ENCODE measurements around the gene ANKRD11. TPM values are rescaled to one million over a fixed set of nuclear protein-coding genes. Genes with fewer than 3 reads are reported as not detected.
"Not testable (repeated sequence)": the region's sequence is repeated elsewhere in the genome, so short reads cannot be mapped to it uniquely, and the experiment has no call there.

The ANKRD11 gene
- polyA plus RNA-seq, 1 donor (not counting 4 experiments of a cell fraction or from before 2014, with no cell fraction given) = 30.1 TPM

DNA sequence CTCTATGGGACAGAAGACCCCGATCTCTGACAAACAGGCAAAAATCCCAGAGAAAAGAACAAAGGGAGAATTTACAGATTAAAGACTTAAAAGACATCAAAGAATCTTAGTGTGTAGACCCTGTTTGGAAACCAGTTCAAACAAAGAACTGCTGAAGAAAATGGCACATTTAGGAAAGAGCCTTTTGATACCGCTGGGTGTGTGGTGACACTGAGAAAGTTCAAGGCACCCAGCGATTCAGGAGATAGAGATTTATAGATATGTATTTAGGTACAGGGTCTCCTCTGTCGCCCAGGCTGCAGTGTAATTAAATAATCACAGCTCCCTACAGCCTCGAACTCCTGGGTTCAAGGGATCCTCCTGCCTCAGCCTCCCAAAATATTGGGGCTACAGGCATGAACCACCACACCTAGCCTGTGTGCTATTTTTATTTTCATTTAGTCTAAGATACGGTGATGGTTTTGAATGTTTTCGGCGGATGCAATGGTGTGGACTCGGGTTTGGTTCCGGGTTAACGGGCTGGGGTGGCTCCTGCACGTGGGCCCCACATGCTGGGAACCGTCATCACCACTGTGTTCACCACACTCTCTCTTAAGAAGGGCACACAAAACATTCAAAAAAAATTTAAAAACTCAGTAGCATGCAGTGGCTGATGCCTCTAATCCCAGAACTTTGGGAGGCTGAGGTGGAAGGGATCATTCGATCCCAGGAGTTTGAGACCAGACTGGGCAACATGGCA, 158.8 kb downstream of the ANKRD11 start:
- Histone ChIP-seq H3K4me2 (ENCODE audit: control insufficient read depth, extremely low read depth, insufficient read depth, low read depth, low read length) (no peak overlapping the region), H2AFZ (ENCODE audit: control insufficient read depth, low read length) (no peak overlapping the region), H3K9me1 (ENCODE audit: control insufficient read depth, extremely low read depth, insufficient read depth, low read length) (peaks cover 12% of the 10 kb centered on the region), H3K27me3 (ENCODE audit: control insufficient read depth, extremely low read depth, insufficient read depth, low read length) (no peaks in the 10 kb centered on the region), H3K27ac (ENCODE audit: control insufficient read depth, insufficient read depth, low read length) (no peak overlapping the region), H3K79me2 (ENCODE audit: control insufficient read depth, insufficient read depth, low read length) (peaks cover 96% of the 10 kb centered on the region), H3K4me3 (ENCODE audit: control insufficient read depth in 2 of 3, extremely low read depth in 1 of 3, insufficient read depth in 2 of 3, low read depth in 1 of 3, low read length in 3 of 3) (no peak overlapping the region), H3K4me1 (ENCODE audit: control insufficient read depth, extremely low read depth, insufficient read depth, low read length) (peaks cover 31% of the 10 kb centered on the region), H3K9me3 (ENCODE audit: control insufficient read depth, low read depth, low read length) (no peaks in the 10 kb centered on the region), H4K20me1 (ENCODE audit: control insufficient read depth, extremely low read depth, insufficient read depth, low read length) (peaks cover 24% of the 10 kb centered on the region), H3K9ac (ENCODE audit: control insufficient read depth, extremely low read depth, insufficient read depth, low read length) (no peak overlapping the region), H3K36me3 (ENCODE audit: control insufficient read depth in 2 of 2, extremely low read depth in 1 of 2, insufficient read depth in 2 of 2, low read length in 2 of 2) (peaks cover 4 to 7% of the 10 kb centered on the region in 2 experiments)
- dilution Hi-C loops (cut with MboI; ENCODE audit: extremely low pct_ligation_motif_present, low sequenced_read_pairs) = no loop called here
- FAIRE-seq = no peak
- TF ChIP-seq EZH2 (IDR thresholded peaks at IDR 0.05; ENCODE audit: low read length) = no peak
- TF ChIP-seq, protein P1, sequence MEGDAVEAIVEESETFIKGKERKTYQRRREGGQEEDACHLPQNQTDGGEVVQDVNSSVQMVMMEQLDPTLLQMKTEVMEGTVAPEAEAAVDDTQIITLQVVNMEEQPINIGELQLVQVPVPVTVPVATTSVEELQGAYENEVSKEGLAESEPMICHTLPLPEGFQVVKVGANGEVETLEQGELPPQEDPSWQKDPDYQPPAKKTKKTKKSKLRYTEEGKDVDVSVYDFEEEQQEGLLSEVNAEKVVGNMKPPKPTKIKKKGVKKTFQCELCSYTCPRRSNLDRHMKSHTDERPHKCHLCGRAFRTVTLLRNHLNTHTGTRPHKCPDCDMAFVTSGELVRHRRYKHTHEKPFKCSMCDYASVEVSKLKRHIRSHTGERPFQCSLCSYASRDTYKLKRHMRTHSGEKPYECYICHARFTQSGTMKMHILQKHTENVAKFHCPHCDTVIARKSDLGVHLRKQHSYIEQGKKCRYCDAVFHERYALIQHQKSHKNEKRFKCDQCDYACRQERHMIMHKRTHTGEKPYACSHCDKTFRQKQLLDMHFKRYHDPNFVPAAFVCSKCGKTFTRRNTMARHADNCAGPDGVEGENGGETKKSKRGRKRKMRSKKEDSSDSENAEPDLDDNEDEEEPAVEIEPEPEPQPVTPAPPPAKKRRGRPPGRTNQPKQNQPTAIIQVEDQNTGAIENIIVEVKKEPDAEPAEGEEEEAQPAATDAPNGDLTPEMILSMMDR (optimal IDR thresholded peaks at IDR 0.05 in 1 of 3, IDR thresholded peaks at IDR 0.05 in 1 of 3, conservative IDR thresholded peaks at IDR 0.05 in 1 of 3; ENCODE audit: extremely low read depth in 1 of 3, insufficient read depth in 2 of 3, low read length in 3 of 3) = no peak
- DNase-seq (ENCODE audit: low read depth, low spot score) = no peak

DNA sequence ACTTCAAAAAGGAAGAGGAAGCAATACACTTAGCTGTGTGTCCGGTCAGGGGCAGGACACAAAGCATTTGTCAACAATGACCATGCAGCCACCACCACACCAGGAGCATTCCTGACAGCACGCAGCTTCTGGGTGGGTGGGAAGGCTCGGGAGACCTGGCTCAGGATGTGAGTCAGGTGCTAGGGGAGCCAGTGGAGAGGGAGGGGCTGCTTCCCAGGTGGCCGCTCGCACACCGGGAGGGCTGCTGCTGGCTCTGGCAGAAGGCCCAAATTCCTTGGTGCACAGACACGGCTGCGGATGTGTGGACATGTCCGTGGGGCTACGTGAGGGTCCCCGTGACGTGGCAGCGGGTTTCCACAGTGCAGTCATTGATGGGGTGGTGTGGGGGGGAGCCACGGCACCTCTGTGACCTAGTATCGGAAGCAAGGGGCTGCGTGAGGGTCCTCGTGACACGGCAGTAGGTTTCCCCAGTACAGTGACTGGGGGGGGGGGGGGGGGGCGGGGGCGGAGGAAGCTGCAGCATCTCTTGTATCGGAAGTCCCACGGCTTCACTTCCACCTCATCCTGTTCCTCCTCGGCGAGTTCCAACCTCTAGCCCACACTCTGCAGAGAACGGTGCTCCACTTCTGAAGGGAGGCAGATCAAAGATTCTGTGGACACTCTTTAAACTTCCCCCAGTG, 160.0 kb downstream of the ANKRD11 start:
- H2AFZ ChIP-seq (ENCODE audit: control insufficient read depth, low read length) = no peak overlapping the region
- peak overlapping the region; percentile 49 for H3K27ac ChIP-seq (ENCODE audit: control insufficient read depth, insufficient read depth, low read length)
- TF ChIP-seq EZH2 (IDR thresholded peaks at IDR 0.05; ENCODE audit: low read length) = no peak
- TF ChIP-seq, protein P1 (optimal IDR thresholded peaks at IDR 0.05 in 1 of 3, IDR thresholded peaks at IDR 0.05 in 1 of 3, conservative IDR thresholded peaks at IDR 0.05 in 1 of 3; ENCODE audit: extremely low read depth in 1 of 3, insufficient read depth in 2 of 3, low read length in 3 of 3) = no peak
- DNase-seq (ENCODE audit: low read depth, low spot score) (peak; percentile 61), FAIRE-seq (peak; percentile 62)
- peaks cover 95% of the 10 kb centered on the region for H3K79me2 ChIP-seq (ENCODE audit: control insufficient read depth, insufficient read depth, low read length)
- H3K9ac ChIP-seq (ENCODE audit: control insufficient read depth, extremely low read depth, insufficient read depth, low read length) = peak overlapping the region; percentile 22
- dilution Hi-C loops (cut with MboI; ENCODE audit: extremely low pct_ligation_motif_present, low sequenced_read_pairs) = no loop called here
- H3K4me3 ChIP-seq (ENCODE audit: control insufficient read depth in 2 of 3, extremely low read depth in 1 of 3, insufficient read depth in 2 of 3, low read depth in 1 of 3, low read length in 3 of 3) = peak overlapping the region in 1 of 3 experiments; percentile 46
- H3K36me3 ChIP-seq (ENCODE audit: control insufficient read depth in 2 of 2, extremely low read depth in 1 of 2, insufficient read depth in 2 of 2, low read length in 2 of 2) = peaks cover 4 to 7% of the 10 kb centered on the region in 2 experiments
- H3K4me2 ChIP-seq (ENCODE audit: control insufficient read depth, extremely low read depth, insufficient read depth, low read depth, low read length) = peak overlapping the region; percentile 62
- peaks cover 12% of the 10 kb centered on the region for H4K20me1 ChIP-seq (ENCODE audit: control insufficient read depth, extremely low read depth, insufficient read depth, low read length)
- H3K4me1 ChIP-seq (ENCODE audit: control insufficient read depth, extremely low read depth, insufficient read depth, low read length) = peaks cover 44% of the 10 kb centered on the region
- H3K9me3 ChIP-seq (ENCODE audit: control insufficient read depth, low read depth, low read length) = no peaks in the 10 kb centered on the region
- peaks cover 12% of the 10 kb centered on the region for H3K9me1 ChIP-seq (ENCODE audit: control insufficient read depth, extremely low read depth, insufficient read depth, low read length)
- H3K27me3 ChIP-seq (ENCODE audit: control insufficient read depth, extremely low read depth, insufficient read depth, low read length) = no peaks in the 10 kb centered on the region

DNA sequence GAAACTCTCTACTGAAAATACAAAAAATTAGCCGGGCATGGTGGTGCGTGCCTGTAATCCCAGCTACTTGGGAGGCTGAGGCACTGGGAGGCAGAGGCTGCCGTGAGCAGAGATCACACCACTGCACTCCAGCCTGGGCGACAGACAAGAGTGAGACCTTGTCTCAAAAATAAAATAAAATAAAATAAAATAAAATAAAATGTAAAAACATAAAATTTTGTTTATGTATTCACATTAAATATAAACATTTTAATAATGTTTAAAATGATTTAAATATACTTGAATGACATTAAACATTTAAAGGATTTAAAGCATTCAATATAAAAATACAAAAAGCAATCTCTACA, 160.6 kb downstream of the ANKRD11 start:
- H2AFZ ChIP-seq (ENCODE audit: control insufficient read depth, low read length); dilution Hi-C loops (cut with MboI; ENCODE audit: extremely low pct_ligation_motif_present, low sequenced_read_pairs); H3K36me3 ChIP-seq (ENCODE audit: control insufficient read depth in 2 of 2, extremely low read depth in 1 of 2, insufficient read depth in 2 of 2, low read length in 2 of 2); H3K4me3 ChIP-seq (ENCODE audit: control insufficient read depth in 2 of 3, extremely low read depth in 1 of 3, insufficient read depth in 2 of 3, low read depth in 1 of 3, low read length in 3 of 3); DNase-seq (ENCODE audit: low read depth, low spot score); H3K9me3 ChIP-seq (ENCODE audit: control insufficient read depth, low read depth, low read length); H3K27me3 ChIP-seq (ENCODE audit: control insufficient read depth, extremely low read depth, insufficient read depth, low read length); FAIRE-seq: not testable (repeated sequence)
- H3K9me1 ChIP-seq (ENCODE audit: control insufficient read depth, extremely low read depth, insufficient read depth, low read length) = peaks cover 12% of the 10 kb centered on the region
- H3K27ac ChIP-seq (ENCODE audit: control insufficient read depth, insufficient read depth, low read length) = peak overlapping the region; percentile 49
- H3K9ac ChIP-seq (ENCODE audit: control insufficient read depth, extremely low read depth, insufficient read depth, low read length) = peak overlapping the region; percentile 22
- H4K20me1 ChIP-seq (ENCODE audit: control insufficient read depth, extremely low read depth, insufficient read depth, low read length) = peaks cover 10% of the 10 kb centered on the region
- peaks cover 48% of the 10 kb centered on the region for H3K4me1 ChIP-seq (ENCODE audit: control insufficient read depth, extremely low read depth, insufficient read depth, low read length)
- H3K4me2 ChIP-seq (ENCODE audit: control insufficient read depth, extremely low read depth, insufficient read depth, low read depth, low read length) = peak overlapping the region; percentile 62
- H3K79me2 ChIP-seq (ENCODE audit: control insufficient read depth, insufficient read depth, low read length) = peaks cover 95% of the 10 kb centered on the region
